ENCODE data around the gene TTC39B.

TTC39B gene

GRCh38 chr9:15246243-15246642 lies 60.8 kb downstream of the TTC39B start:
- ChIA-PET POLR2A (no interaction called here), CTCF (interaction anchor here (1.5 kb wide), 1 partner anchor 14 kb away, joined by 9 read pairs; no protein-coding TSS in a partner anchor)
- no peaks in the 10 kb centered on the region for H3K9me3 ChIP-seq (ENCODE audit: control insufficient read depth, insufficient read depth, low read depth, low read length)
- H3K27ac ChIP-seq (ENCODE audit: extremely low read depth, low read depth, low read length): no peak overlapping the region
- H3K36me3 ChIP-seq (ENCODE audit: control insufficient read depth in 2 of 2, insufficient read depth in 1 of 2, low read length in 2 of 2): no peaks in the 10 kb centered on the region
- no peak for TF ChIP-seq ZNF324 (tag by site-specific recombination; IDR thresholded peaks at IDR 0.05)
- H3K4me3 ChIP-seq (ENCODE audit: low read depth, low read length): no peak overlapping the region
- peaks cover 3% of the 10 kb centered on the region for H3K4me1 ChIP-seq (ENCODE audit: control insufficient read depth, insufficient read depth, low read length)

DNA sequence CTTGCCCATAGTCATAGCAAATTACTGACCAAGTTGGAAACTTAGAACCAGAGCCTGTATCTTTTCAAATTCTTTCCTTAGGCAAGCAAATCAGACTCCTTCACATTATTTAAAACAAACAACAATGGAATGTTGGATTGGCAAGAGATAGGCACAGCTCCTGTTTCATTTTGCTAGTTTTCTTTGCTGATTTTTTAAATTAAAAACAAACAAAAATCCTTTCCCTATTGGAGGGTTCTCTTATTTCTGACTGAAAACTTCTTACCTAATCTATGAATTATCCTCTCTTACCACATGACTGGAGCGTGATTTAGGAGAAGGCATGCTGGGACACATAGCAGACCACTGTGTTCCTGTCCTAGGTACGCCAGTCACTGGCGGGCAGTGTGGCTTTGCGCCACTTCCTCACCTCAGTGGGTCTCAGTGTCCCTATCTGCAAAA lies 63.0 kb downstream of the TTC39B start:
- CTCF ChIA-PET: interaction anchor here (1.0 kb wide), 1 partner anchor 12 kb away, joined by 3 read pairs; no protein-coding TSS in a partner anchor
- Histone ChIP-seq H3K27ac (ENCODE audit: extremely low read depth, low read depth, low read length) (no peak overlapping the region), H3K4me3 (ENCODE audit: low read depth, low read length) (no peak overlapping the region), H3K4me1 (ENCODE audit: control insufficient read depth, insufficient read depth, low read length) (peaks cover 3% of the 10 kb centered on the region), H3K36me3 (ENCODE audit: control insufficient read depth in 2 of 2, insufficient read depth in 1 of 2, low read length in 2 of 2) (no peaks in the 10 kb centered on the region), H3K9me3 (ENCODE audit: control insufficient read depth, insufficient read depth, low read depth, low read length) (no peaks in the 10 kb centered on the region)
- TF ChIP-seq ZNF600 (tag by site-specific recombination; IDR thresholded peaks at IDR 0.05): no peak
- TF ChIP-seq ZNF624 (tag by site-specific recombination; IDR thresholded peaks at IDR 0.05): no peak
- no peak for TF ChIP-seq ZXDB (tag by site-specific recombination; IDR thresholded peaks at IDR 0.05)
- TF ChIP-seq ZNF335 (tag by site-specific recombination; conservative IDR thresholded peaks at IDR 0.05): 0 out of 2 replicates have a peak, but pooled peaks have one; percentile 11
- POLR2A ChIA-PET: no interaction called here

DNA sequence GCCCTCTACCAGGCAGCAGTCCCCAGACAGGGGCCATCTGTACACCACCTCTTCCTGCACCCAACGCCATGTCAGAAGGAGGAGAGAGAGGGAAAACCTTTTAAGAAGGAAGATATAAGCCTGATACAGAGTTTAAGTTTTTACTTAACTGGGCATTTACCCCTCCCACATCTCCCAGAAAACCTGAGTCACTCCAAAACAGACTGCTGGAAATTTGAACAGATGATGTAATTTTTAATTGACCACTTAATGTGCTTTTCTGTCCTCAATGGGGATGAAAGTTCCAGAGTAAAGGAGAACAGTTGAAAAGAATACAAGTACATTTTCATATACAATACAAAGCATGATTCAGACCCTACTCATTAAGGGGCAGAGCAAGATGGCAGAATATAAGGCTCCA lies 63.9 kb downstream of the TTC39B start:
- CTCF ChIA-PET: interaction anchor here (1.0 kb wide), 1 partner anchor 11 kb away, joined by 3 read pairs; no protein-coding TSS in a partner anchor
- peaks cover 3% of the 10 kb centered on the region for H3K4me1 ChIP-seq (ENCODE audit: control insufficient read depth, insufficient read depth, low read length)

DNA sequence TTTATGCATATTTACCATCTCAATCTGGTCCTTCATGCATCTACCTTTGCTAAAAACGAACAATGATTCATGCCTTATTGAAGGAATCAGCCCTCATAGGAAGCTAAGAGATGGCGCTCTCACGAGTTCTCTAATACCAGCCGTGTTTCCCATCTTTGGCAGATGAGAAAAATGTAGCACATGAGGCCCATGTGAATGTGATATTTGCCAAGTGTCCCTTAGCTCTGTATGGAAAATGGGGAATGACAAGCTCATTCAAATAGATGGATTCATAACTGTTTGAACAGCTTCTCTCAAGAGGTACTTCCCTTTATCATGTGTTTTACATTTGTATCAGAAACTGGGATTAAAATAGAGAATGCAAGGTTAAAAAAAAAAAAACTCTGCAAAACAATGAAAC lies 66.1 kb downstream of the TTC39B start:
- no peak overlapping the region for H3K27ac ChIP-seq (ENCODE audit: extremely low read depth, low read depth, low read length)
- no peak overlapping the region for H3K4me3 ChIP-seq (ENCODE audit: low read depth, low read length)
- ChIA-PET CTCF (interaction anchor here (1.1 kb wide), 1 partner anchor 9 kb away, joined by 5 read pairs; no protein-coding TSS in a partner anchor), POLR2A (no interaction called here)
- H3K4me1 ChIP-seq (ENCODE audit: control insufficient read depth, insufficient read depth, low read length): peaks cover 3% of the 10 kb centered on the region
- H3K9me3 ChIP-seq (ENCODE audit: control insufficient read depth, insufficient read depth, low read depth, low read length): no peaks in the 10 kb centered on the region
- no peaks in the 10 kb centered on the region for H3K36me3 ChIP-seq (ENCODE audit: control insufficient read depth in 2 of 2, insufficient read depth in 1 of 2, low read length in 2 of 2)
- TF ChIP-seq ZNF777 (tag by site-specific recombination; IDR thresholded peaks at IDR 0.05; ENCODE audit: borderline replicate concordance): no peak

More for the DNA sequence above, 63.9 kb downstream of the TTC39B start:
- Histone ChIP-seq H3K9me3 (ENCODE audit: control insufficient read depth, insufficient read depth, low read depth, low read length) (no peaks in the 10 kb centered on the region), H3K36me3 (ENCODE audit: control insufficient read depth in 2 of 2, insufficient read depth in 1 of 2, low read length in 2 of 2) (no peaks in the 10 kb centered on the region), H3K27ac (ENCODE audit: extremely low read depth, low read depth, low read length) (no peak overlapping the region), H3K4me3 (ENCODE audit: low read depth, low read length) (no peak overlapping the region)
- POLR2A ChIA-PET: no interaction called here
- TF ChIP-seq ZNF138 (tag by site-specific recombination; IDR thresholded peaks at IDR 0.05; ENCODE audit: borderline replicate concordance) (no peak), REPIN1 (tag by site-specific recombination; IDR thresholded peaks at IDR 0.05; ENCODE audit: low read depth) (no peak), ATF2 (tag by site-specific recombination; IDR thresholded peaks at IDR 0.05; ENCODE audit: low read depth) (0 out of 2 replicates have a peak, but pooled peaks have one; percentile 9), PRDM6 (tag by site-specific recombination; IDR thresholded peaks at IDR 0.05) (0 out of 2 replicates have a peak, but pooled peaks have one; percentile 46)

DNA sequence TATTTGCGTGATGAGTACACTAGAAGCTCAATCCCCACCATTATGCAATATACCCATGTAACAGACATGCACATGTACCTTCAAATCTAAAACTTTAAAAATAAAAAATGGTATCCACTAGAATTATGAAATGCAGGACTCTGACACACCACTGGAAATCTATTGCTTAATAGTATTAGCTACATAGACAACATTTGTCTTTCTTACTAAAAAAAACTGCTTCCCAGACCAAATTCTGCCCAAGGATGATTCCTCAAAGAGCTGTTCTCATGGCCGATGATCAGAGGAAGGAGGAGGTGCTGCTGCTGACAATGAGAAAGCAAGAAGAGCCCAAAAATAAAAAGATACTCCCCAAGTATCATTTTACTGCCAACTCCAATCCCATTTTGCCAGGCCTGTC lies 67.2 kb downstream of the TTC39B start:
- H3K9me3 ChIP-seq (ENCODE audit: control insufficient read depth, insufficient read depth, low read depth, low read length): no peaks in the 10 kb centered on the region
- no peaks in the 10 kb centered on the region for H3K36me3 ChIP-seq (ENCODE audit: control insufficient read depth in 2 of 2, insufficient read depth in 1 of 2, low read length in 2 of 2)
- H3K27ac ChIP-seq (ENCODE audit: extremely low read depth, low read depth, low read length): no peak overlapping the region
- ChIA-PET POLR2A (no interaction called here), CTCF (interaction anchor here (0.6 to 0.9 kb wide), 3 partner anchors 21 to 1987 kb away, joined by 3 to 5 read pairs (median 3); no protein-coding TSS in a partner anchor)
- H3K4me3 ChIP-seq (ENCODE audit: low read depth, low read length): no peak overlapping the region
- peaks cover 3% of the 10 kb centered on the region for H3K4me1 ChIP-seq (ENCODE audit: control insufficient read depth, insufficient read depth, low read length)
- TF ChIP-seq ZNF10 (tag by site-specific recombination; IDR thresholded peaks at IDR 0.05) (no peak), ZSCAN23 (tag by site-specific recombination; IDR thresholded peaks at IDR 0.05) (no peak), ZBTB21 (tag by site-specific recombination; IDR thresholded peaks at IDR 0.05) (no peak), YY1 (tag by site-specific recombination; IDR thresholded peaks at IDR 0.05) (no peak), ZNF580 (tag by site-specific recombination; IDR thresholded peaks at IDR 0.05) (no peak)
- TF ChIP-seq, protein P1, sequence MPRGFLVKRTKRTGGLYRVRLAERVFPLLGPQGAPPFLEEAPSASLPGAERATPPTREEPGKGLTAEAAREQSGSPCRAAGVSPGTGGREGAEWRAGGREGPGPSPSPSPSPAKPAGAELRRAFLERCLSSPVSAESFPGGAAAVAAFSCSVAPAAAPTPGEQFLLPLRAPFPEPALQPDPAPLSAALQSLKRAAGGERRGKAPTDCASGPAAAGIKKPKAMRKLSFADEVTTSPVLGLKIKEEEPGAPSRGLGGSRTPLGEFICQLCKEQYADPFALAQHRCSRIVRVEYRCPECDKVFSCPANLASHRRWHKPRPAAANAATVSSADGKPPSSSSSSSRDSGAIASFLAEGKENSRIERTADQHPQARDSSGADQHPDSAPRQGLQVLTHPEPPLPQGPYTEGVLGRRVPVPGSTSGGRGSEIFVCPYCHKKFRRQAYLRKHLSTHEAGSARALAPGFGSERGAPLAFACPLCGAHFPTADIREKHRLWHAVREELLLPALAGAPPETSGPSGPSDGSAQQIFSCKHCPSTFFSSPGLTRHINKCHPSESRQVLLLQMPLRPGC (tag by site-specific recombination; IDR thresholded peaks at IDR 0.05): no peak
- TF ChIP-seq, protein P2, sequence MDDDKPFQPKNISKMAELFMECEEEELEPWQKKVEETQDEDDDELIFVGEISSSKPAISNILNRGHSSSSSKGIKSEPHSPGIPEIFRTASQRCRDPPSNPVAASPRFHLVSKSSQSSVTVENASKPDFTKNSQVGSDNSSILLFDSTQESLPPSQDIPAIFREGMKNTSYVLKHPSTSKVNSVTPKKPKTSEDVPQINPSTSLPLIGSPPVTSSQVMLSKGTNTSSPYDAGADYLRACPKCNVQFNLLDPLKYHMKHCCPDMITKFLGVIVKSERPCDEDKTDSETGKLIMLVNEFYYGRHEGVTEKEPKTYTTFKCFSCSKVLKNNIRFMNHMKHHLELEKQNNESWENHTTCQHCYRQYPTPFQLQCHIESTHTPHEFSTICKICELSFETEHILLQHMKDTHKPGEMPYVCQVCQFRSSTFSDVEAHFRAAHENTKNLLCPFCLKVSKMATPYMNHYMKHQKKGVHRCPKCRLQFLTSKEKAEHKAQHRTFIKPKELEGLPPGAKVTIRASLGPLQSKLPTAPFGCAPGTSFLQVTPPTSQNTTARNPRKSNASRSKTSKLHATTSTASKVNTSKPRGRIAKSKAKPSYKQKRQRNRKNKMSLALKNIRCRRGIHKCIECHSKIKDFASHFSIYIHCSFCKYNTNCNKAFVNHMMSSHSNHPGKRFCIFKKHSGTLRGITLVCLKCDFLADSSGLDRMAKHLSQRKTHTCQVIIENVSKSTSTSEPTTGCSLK (tag by site-specific recombination; IDR thresholded peaks at IDR 0.05): no peak
